IPS-NIHi7 (cell line): Measurements from ENCODE around the gene NMB.

Experiments used
- DNase-seq: peaks from one replicate; pipeline ENCODE4 v3.0.0; 2012; ENCODE audit warnings: mixed read lengths; ENCODE audit errors: extremely low spot score

The NMB gene

GRCh38 chr15:84611631-84612030 lies 46.4 kb downstream of the NMB start:
- DNase-seq, result no peak

GRCh38 chr15:84609818-84610525 lies 48.0 kb downstream of the NMB start:
- DNase-seq, result no peak

GRCh38 chr15:84608707-84609284 lies 49.2 kb downstream of the NMB start:
- DNase-seq, result no peak

GRCh38 chr15:84606653-84607120 lies 51.3 kb downstream of the NMB start:
- DNase-seq, result no peak

- no peak for DNase-seq
These were observed 52.5 kb downstream of the NMB start for GRCh38 chr15:84605554-84605882.
